Activated CD4-positive, alpha-beta T cell treated with anti-CD3 and anti-CD28 coated beads for 1 hour (primary cell): ENCODE measurements around the gene OR52B6.
"Not testable (repeated sequence)": the region's sequence is repeated elsewhere in the genome, so short reads cannot be mapped to it uniquely, and the experiment has no call there.

Experiments used
- DNase-seq: peaks from one replicate; pipeline ENCODE4 v3.0.0-alpha.2; 2020

Gene OR52B6

GRCh38 chr11:5580577-5580976, at the start of gene OR52B6:
Gene OR52B6 (plus strand): TSS chr11:5580877. CDS start chr11:5580877, 0 bp downstream.
- no peak for DNase-seq

DNA sequence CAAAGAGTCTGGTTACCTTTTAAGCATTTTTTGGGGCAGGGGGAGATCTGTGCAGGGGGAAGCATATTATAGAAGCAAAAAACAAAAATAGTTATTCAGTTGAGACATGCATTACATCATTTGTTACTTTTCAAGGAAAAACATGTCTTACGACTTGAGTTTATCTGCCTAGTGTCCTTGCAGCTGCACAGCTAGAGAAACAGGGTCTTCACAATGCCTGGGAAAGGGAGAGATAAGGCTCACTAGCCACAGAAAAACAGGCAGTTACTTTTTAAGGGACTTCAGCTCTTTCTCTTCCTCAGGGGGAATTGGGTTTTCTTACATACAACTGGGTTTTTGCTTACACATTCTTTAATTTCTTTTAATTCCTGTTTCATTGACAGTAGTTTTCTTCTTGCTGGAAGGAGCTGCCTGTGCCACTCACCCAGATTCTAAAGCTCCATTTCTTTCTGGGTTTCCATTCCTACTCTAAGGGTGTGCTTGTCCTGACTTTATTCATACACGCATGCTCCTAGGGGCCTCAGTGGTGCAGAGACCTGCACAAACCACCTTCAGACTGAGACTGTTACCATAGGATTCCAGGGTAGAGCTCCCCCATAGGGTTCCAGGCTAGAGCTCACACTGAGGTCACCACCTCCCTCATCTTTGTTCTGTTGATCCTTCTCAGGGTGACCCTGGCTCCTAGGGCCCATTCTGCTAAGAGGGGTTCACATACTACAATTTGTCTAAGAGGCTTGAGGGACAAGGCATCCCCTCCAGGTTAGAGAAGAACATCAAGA, 49.4 kb upstream of the OR52B6 start:
- DNase-seq = no peak

DNA sequence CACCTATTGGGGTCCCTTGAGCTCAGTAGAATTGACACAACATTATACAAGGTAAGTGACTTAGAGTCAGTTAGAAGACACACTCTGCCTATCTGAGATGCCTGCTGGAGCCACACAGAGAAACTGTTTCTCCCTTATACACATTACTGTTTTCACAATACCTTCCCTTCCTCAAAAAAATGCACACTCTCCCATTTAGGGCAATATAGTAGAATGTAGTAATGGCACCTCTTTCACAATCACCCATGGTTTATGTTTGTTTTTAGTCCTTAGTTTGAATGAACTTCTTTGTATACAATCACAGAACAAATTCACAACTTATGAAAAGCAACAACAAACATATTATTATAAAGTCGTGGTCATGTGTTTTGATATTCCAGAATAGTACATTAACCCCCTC, 46.6 kb upstream of the OR52B6 start:
- DNase-seq = no peak

DNA sequence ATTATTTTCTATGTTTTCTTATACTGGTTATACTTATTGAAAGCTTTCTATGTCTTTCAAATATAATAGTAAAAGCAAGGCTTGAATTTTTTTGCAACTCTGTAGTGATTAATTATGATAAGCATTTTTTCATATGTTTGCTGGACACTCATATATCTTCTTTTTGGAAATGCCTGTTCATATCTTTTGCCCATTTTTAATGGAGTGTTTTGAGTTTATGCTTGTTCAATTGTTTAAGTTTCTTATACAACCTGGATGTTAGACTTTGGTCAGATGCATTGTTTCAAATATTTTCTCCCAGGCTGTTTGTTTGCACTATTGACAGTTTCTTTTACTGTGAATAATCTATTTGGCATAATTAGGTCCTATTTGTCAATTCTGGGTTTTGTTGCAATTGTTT, 44.2 kb upstream of the OR52B6 start:
- no peak for DNase-seq

DNA sequence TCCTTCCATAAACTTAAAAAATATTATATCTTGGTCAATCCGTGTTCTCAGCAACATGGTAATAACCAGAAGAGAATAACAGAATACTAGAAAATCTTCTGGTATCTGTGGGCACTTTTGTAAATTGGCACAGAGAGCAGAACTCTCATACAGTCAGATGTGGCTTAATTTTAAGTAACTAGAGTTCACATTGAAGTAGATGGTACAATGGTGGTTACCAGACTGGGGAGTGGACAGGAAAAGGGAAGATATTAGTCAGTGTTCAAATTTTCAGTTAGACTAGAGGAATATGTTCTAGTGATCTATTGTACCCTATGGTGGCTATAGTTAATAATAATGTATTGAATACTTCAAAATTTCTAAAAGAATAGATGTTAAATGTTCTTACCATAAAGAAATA, 39.2 kb upstream of the OR52B6 start:
- no peak for DNase-seq

GRCh38 chr11:5546457-5546856, 34.2 kb upstream of the OR52B6 start:
- DNase-seq = no peak

GRCh38 chr11:5547982-5548381, 32.7 kb upstream of the OR52B6 start:
- DNase-seq = no peak

GRCh38 chr11:5548440-5548839, 32.2 kb upstream of the OR52B6 start, which contains the start of gene OR52H1:
Gene OR52H1 (minus strand): TSS chr11:5548540. CDS start chr11:5545505, 3,035 bp downstream.
- no peak for DNase-seq

DNA sequence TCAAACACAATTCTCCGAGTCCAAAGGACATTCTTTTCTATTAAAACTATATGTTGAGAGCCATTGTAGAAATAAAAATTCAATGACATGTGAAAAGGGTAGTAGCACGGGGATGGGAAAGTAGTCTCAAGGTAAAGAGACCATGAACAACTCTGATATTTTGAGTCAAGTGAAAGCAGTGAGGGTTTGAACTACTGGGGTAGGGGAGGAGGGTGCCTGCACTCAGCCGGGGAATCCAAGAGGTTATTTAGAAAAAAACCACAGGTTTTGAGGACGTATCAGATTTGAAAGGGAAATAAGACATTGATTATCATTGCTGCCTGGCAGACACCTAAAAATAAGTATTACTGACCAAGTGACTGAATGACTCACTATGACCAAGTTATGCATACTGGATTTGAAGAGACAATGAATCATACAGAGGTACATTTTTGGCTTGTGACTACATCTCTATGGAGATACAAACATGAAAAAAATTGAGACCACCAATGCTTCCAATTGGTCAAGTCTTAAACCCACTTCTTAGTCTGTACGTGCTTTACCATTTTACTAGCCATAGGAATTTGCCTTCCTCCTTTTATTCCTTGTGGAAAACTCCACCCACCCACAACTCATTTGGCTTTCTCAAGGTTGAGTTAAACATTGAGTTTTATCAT, 30.1 kb upstream of the OR52B6 start:
- no peak for DNase-seq

DNA sequence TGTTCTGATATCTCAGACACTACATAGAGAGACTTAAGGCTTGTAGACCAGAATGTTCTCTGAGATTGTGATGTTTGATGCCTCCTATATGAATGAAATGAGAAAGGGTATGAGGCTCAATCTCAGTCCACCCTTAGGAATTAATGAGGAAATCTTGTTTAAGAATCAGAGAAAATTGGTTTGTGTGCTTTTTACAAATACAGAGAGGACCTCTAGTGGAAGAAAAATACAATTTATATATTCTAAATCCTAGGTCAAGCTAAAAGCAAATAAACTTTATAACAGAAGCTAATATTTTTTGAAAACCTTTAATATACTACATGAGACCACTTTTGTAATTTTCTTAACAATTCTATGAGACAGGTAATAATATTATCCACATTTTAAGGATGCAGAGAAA, 27.3 kb upstream of the OR52B6 start:
- no peak for DNase-seq

DNA sequence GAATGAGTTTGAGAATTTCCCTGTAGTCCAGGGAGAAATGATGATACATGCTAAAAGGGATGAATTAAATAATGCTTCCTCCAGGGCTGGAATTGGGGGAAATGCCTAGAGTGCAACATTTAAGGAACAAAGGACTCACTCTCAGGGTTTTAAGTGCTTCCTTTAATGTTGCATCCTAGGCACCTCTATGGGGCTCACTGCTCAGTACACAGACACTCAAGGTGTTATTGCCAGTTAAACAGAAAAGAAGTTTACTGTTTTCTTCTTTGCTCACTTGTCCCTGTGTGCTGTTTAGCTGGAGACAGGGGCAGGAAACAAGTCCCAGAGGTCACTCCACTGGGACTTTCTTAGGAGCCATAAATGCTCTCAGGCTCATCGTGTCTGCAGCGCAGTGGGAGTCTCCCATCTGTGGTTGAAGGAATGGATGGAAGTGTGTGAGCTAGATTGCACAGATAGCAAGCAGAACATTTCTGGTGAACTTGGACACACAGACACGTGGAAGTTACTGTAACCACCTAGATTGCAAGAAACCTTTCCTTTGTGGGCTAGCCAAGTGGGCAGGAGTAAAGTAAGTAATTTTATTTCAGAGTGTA, 24.0 kb upstream of the OR52B6 start:
- DNase-seq = no peak

DNA sequence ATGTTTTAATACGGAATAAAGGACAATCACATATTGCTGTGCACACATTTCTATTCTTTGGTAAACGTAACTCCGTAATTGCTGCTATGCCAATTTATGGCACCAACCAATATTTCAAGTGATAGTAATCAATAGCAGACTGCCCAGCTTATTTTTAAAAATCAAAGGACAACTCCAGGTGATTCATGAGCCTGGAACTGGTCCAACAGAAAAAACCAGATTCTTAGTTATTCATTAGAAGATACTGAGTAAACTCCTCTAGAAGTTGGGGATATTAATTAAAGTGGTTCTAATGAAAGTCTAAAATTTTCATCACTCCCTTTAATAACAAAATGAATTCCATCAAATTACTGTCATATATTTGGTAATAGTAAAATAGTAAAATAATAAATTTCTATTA, 22.9 kb upstream of the OR52B6 start:
- DNase-seq = no peak

DNA sequence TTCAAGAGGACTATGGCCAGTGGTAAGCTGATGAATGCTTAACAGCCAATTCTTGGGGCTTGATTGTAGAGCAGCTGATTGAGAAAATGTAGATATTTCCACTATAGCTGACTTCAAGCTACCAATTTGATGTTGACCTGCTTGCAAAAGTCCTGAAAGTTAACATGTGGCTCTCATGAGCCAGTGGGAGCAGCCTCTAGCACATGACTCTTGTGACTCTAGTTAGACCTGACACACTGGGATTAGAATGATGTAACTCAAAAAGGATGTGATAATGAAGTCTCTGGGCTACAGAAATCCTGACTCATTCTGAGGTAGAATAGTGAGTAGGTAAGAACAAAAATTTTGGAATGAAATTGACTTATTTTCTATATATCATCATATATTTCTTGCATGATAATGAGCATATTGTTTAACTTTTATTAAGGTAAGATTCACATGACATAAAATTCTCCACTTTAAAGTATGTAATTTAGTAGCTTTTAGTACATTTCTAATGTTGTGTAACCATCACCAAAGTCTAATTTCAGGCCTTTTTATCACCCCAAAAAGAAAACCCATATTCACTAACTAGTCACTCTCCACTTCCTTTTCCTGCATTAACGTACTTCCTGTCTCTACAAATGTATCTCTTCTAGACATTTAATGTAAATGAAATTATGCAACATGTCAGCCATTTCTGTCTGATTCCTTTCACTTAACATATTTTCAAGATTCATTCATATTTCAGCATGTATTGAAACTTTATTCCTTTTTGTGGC, 16.2 kb upstream of the OR52B6 start:
- no peak for DNase-seq

DNA sequence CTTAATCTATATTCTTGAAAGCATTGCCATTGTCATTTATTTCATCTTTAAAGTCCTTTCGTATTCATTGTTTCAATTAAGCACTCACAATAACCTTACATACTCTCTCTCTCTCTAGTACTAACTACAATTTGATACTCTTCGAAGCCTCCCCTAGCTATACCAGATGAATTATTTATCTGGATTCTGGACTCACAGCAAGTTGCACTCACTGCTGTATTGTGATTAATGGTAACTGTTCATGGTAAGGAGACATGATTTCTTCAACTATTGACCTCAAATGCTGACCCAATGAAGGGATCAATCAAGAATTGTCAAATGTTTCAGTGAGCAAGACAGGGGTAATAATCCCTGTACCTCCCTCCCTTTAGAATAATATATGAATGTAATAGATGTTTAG, 6.0 kb upstream of the OR52B6 start:
- no peak for DNase-seq

- no peak for DNase-seq
Observed at GRCh38 chr11:5575152-5575551, 5.5 kb upstream of the OR52B6 start.

DNA sequence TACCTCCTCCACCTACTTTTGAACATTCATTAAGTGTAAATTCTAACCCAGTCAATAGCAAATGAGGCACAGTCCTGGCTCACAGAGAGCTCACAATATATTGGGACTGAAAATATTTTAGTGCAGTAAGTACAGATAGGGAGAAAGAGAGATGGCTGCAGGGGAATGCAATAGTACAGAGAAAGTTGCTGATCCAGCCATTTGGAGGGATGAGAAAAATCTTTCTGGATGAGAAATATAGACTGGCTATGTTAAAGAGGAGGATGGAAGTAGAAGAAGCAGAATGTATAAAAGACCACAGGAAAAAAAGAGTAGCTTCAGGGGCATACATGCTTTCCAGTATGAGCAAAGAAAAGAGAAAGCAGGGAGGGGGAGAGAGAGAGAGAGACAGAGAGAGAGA, 3.6 kb upstream of the OR52B6 start:
- no peak for DNase-seq

GRCh38 chr11:5581014-5581413, 337 bp downstream of the OR52B6 start:
- no peak for DNase-seq

DNA sequence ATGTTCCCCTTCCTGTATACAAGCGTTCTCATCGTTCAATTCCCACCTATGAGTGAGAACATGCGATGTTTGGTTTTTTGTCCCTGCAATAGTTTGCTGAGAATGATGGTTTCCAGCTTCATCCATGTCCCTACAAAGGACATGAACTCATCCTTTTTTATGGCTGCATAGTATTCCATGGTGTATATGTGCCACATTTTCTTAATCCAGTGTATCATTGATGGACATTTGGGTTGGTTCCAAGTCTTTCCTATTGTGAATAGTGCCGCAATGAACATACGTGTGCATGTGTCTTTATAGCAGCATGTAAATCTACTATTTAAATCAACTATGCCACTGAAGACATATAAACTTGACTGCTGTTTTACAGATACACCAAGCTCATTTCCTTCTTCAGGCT, 3.8 kb downstream of the OR52B6 start:
- not testable (repeated sequence) for DNase-seq

GRCh38 chr11:5589906-5590305, 9.2 kb downstream of the OR52B6 start:
- not testable (repeated sequence) for DNase-seq

- no peak for DNase-seq
Observed at GRCh38 chr11:5591613-5592012, 10.9 kb downstream of the OR52B6 start.

- no peak for DNase-seq
Observed at GRCh38 chr11:5592615-5593014, 11.9 kb downstream of the OR52B6 start.

- no peak for DNase-seq
Observed at GRCh38 chr11:5593146-5593545, 12.5 kb downstream of the OR52B6 start.

DNA sequence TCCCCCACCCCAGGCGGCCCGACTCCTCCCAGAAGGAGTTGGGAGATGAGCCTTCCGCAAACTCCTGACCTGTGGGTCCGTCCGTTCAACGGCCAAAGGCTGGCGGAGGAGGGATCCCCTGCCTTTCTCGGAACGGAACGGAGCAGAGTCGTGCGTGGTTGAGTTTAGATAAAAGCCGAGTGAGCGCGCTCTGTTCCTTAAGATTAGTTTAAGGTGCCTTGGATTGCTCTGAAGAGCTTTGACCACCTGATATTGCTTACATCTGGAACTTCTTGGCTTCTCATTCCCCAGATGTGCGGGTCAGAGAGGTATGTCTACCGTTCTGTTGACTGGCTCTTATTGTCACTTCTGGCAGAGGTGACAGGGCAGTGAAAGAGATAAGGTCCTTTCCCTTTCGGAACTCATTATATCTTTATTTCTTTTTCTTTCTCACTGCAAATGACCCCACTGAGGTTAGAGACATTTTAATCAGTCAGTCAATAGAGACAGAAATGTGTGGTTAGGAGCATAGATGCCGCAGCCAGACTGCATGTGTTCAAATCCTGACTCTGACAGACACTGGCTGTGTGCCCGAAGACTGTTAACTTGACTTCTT, 16.0 kb downstream of the OR52B6 start, which contains the start of gene TRIM6:
Gene TRIM6 (plus strand): TSS at position 31 of the 595 bp plus-strand sequence. CDS start 261 bp downstream, at position 292.
- DNase-seq = no peak
